ENCODE data around the gene RAB34.
"Not testable (repeated sequence)": the region's sequence is repeated elsewhere in the genome, so short reads cannot be mapped to it uniquely, and the experiment has no call there.

DNA sequence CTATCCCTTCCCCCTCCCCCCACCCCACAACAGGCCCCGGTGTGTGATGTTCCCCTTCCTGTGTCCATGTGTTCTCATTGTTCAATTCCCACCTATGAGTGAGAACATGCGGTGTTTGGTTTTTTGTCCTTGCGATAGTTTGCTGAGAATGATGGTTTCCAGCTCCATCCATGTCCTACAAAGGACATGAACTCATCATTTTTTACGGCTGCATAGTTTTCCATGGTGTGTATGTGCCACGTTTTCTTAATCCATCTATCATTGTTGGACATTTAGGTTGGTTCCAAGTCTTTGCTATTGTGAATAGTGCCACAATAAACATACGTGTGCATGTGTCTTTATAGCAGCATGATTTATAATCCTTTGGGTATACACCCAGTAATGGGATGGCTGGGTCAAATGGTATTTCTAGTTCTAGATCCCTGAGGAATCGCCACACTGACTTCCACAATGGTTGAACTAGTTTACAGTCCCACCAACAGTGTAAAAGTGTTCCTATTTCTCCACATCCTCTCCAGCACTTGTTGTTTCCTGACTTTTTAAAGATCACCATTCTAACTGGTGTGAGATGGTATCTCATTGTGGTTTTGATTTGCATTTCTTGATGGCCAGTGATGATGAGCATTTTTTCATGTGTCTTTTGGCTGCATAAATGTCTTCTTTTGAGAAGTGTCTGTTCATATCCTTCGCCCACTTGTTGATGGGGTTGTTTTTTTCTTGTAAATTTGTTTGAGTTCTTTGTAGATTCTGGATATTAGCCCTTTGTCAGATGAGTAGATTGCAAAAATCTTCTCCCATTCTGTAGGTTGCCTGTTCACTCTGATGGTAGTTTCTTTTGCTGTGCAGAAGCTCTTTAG, 18.5 kb upstream of the RAB34 start:
- TF ChIP-seq, protein P1, sequence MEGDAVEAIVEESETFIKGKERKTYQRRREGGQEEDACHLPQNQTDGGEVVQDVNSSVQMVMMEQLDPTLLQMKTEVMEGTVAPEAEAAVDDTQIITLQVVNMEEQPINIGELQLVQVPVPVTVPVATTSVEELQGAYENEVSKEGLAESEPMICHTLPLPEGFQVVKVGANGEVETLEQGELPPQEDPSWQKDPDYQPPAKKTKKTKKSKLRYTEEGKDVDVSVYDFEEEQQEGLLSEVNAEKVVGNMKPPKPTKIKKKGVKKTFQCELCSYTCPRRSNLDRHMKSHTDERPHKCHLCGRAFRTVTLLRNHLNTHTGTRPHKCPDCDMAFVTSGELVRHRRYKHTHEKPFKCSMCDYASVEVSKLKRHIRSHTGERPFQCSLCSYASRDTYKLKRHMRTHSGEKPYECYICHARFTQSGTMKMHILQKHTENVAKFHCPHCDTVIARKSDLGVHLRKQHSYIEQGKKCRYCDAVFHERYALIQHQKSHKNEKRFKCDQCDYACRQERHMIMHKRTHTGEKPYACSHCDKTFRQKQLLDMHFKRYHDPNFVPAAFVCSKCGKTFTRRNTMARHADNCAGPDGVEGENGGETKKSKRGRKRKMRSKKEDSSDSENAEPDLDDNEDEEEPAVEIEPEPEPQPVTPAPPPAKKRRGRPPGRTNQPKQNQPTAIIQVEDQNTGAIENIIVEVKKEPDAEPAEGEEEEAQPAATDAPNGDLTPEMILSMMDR (IDR thresholded peaks at IDR 0.05), result not testable (repeated sequence)
- TF ChIP-seq POLR2A (IDR thresholded peaks at IDR 0.05), result not testable (repeated sequence)

Measured in heart left ventricle (tissue), 13 donors.